NCI-H1930 (cell line): Measurements from ENCODE around the gene AGMAT.
A peak's percentile ranks its signal among the peaks of the same experiment; 100 is the strongest.

ENCODE experiments used
- DNase-seq, 2 experiments: peaks; one replicate each; lab custom pipeline; 2025; lab: John Stamatoyannopoulos, UW

The AGMAT gene

DNA sequence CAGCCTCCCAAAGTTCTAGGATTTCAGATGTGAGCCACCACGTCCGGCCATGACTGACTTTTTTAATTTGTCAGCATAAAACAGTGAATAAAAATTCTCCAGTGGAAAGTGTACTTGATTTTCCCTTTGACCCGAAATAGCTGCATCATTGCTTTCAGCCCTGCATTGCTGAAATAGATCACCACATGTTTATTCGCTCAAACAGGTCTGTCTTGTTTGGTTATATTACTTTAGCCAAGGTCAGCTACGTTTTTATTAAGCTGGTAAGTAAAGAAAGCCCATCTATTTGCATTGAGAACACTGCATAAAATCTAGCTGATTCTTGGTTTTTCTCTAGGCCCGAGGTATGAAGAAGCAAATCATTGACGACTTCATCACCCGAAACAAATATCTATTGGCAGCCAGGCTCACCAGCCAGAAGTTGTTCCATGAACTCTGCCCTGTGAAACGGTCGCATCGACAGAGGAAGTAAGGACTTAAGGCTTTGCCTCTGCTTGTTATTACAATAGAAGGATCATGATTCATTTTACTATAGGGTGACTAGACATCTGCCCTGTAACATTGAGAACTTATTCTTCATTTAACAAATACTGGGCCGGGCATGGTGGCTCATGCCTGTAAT is 25.6 kb downstream of the AGMAT start:
- DNase-seq: no peak

DNA sequence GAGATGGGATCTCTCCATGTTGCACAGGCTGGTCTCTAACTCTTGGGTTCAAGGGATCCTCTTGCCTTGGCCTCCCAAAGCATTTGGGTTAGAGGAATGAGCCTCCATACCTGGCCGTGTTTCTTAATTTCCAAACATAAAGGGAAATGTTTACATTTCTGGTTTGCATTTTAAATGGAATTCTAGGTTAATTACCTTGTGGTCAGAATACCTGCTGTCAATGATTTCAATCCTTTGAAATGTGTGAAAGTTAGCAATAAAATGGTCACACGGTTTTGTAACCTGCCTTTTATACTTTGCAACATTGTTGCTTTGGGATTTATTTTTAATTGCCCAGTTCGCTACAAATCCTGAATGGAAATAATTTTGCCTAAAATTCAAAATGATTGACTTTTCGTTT is 26.3 kb downstream of the AGMAT start:
- DNase-seq: no peak

DNA sequence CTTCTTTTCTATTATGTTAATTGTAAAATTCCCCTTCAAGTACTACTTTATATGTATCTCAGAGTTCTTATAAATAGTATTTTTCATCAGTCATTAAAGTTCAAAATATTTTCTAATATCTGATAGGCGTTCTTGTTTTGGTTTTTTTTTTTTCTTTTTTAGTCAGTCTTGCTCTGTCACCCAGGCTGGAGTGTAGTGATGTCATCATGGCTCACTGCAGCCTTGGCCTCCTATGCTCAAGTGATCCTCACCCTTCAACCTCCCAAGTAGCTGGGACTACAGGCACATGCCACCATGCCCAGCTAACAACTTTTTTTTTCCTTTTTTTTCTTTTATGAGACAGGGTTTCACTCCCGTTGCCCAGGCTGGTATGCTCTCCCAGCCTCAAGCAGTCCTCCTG is 27.3 kb downstream of the AGMAT start:
- no peak for DNase-seq

DNA sequence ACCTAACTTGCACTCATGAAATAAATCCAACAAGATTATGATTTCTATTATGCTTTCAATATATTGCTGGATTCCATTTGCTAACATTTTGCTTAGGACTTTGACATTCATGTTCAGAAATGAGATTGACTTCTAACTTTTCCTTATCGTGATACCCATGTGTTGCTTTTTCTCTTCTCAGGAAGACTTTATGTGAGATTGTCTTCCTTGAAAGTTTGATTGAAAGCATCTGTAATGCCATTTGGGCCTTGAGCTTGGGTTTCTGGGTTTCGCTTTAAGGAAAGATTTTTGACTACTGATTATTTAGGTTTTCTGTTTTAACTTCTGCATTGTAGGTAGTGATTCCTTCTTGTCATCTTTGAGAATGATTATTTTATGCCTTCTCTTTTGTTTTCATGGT is 27.8 kb downstream of the AGMAT start:
- DNase-seq: no peak

DNA sequence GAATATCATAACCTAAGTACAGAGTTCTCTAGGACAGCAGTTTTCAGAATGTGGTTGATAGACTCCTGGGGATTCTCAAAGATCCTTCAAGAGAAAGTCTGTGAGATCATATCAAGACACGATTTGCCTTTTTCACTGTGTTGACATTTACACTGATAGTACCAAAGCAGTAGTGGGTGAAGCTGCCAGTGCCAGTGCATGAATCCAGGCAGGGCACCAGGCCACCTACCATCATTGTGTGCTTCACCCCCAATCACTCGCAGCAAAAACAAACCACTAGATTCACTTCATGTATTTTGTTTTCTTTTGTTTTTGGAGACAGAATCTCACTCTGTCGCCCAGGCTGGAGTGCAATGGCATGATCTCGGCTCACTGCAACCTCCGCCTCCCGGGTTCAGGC is 34.3 kb downstream of the AGMAT start:
- DNase-seq: no peak

DNA sequence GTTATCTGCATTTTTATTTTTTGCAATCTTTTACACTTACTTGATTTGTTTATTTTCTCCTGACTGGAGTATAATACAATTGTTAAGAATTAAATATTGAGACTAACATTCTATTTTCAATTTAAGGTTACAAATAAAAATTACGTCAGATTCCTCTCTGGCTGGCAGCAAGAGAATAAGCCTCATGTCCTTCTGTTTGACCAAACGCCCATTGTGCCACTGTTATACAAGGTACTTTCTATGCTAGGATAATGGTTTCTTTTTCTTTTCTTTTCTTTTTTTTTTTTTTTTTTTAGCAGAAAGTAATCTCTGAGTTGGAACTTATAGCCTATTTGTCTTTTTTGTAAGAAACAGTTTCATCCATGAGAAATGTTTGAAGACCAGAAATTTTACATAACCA is 38.2 kb downstream of the AGMAT start:
- DNase-seq: no peak

DNA sequence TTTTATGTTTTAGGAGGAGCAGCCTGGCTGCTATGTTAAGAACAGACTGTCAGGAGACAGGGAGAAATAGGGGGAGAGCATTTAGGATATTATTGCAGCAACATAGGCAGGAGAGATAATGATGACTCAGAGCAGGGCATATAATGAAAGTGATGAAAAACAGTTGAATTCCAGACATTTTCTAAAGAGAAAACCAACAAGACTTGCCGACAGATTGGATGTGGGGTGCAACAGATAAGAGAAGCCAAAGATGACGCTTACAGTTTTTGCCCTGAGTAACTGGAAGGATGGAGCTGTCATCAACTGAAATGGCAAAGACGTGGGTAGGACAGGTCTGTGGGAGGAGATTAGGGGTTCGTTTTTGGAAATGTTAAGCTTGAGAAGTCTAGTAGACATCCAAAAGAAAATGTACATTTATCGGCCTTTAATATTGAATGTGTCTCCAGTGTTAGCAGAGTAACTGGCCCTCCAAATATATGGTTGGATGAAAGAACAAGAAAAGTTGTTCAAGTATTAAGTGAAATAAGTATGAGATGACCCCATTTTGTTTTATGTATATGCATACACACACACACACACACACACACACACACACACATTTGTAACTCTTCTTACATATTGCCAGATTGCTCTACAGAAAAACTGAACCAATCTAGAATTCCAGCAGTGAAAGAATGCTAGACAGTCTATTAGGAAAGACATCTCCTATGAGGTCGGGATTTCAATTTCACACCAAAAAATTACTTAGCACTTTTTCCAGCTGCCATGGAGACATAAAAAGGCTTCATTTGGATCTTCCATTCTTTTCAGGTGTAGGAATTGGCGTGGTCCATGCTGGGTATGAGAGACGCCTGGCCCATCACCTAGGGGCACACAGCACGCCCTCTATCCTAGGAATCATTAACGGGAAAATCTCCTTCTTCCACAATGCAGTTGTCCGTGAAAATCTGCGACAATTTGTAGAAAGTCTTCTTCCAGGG is 41.0 kb downstream of the AGMAT start:
- no peak for DNase-seq

DNA sequence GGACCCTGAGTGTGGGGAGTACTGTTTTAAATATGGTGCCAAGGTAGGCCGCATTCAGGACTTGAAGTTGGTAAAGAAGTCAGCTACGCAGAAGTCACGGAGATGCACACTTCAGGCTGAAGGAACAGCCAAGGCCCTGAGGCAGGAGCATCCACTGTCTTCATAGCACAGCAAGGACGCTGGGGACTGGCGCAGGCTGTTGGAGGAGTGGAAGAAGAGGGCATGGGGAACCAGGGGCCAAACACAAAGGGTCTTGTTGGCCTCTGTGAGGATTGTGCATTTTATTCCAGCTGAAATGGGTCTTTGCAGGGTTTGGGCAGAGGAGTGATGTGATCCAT is 41.6 kb downstream of the AGMAT start:
- DNase-seq: no peak

DNA sequence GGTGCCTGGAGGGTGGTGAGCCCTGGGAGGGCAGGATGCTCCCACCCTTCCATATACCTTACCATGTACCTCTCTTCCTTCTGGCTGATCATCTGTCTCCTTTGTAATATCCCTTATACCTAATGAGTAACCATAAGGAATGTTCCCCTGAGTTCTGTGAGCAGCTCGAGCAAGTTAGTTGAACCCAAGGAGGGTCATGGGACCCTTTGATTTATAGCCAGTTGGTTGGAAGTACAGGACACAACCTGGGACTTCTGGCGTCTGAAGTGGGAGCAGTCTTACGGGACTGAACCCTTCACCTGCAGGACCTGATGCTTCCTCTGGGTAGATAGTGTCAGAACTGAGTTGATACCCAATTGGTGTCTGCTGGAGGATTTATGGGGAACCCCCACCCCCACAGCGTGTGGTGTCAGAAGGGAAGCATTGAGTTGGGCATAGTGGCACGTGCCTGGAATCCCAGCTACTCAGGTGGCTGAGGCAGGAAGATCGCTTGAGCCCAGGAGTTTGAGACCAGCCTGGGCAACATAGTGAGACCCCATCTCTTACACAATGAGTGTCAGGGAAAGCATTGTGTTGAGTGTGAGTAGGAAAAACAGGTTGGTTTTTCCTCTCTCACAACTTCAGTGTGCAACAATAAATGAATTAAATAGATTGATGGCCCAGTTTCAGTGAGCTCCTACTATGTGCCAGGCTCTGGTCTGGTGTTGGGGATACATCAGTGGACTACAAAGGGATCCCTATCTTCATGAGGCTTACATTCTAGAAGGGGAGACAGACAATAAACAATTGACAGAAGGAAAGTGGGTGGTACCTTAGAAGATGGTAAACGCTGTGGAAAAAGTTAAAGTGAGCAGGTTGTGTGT is 42.2 kb downstream of the AGMAT start:
- DNase-seq: no peak

DNA sequence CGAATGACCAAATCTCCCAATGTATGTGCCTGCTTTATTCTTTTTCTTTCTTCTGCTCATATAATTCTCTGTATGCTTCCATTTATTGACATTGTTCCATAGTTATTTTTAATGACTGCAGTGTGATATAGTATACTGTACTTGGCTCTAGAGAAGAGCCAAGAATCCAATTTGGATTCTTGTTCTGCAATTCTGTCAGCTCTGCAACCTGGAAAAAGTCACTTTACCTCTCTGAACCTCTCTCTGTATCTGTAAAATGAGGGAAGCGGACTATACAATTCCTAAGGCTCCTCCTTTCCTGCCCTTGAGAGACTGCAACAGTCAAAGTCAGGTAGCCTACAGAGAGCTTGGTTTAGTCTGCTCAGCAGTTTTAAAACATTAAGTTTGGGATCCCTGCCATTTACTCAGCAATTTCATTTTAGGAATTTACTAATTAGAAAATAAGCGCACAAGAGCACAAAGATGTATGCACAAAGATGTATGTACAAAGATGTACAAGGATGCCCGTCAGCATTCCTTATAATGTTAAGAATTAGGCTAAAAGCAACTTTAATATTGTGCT is 43.5 kb downstream of the AGMAT start:
- no peak for DNase-seq

DNA sequence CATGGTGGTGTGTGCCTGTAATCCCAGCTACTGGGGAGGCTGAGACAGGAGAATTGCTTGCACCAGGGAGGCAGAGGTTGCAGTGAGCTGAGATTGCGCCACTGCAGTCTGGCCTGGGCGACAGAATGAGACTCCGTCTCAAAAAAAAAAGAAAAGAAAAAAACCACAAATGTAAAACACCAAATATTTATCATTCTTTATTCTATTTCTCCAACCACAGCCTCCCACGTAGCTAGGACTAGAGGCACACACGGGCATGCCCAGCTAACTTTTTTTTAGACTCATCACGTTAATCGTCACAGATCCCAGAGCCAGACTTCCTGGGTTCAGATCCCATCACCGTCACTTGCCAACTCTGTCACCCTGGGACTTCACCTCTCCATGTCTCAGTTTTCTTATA is 44.7 kb downstream of the AGMAT start:
- no peak for DNase-seq

DNA sequence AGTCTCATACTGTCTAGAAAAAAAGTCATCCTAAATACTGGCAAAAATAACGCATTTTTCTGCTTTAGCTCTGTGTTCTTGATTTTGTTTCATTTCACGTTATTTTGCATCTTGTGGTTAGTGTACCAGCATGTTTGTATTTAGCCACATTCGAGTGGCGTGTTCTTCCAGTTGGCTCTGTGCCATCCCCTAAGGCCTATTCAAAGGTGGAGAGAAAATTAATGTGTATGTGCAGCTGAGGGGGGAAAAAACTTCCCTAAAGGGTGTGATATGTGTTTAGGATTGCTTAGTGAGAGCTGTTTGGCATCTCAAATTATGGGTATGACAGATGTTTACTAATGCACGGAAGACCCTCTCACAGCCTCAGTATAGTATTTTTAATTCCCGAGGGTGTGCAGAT is 46.1 kb downstream of the AGMAT start:
- DNase-seq: no peak

DNA sequence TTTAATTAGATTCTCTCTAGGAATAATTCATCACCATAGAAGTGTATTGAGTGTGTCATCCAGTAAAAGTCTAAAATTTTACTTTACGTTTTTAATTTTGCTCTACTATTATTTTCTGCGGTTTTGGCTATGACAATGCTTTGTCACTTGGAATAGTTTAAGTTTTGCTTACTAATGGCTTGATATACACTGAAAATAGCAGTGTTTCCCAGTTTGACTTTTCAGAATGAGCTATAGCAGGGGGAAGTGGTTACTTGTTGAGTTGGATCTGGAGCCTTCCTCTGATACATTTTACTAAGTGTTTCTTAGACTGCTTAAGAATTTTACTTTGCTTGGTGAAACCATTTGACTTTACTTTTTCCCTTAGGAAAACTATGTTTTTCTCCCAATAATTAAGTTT is 53.2 kb downstream of the AGMAT start:
- DNase-seq: no peak

DNA sequence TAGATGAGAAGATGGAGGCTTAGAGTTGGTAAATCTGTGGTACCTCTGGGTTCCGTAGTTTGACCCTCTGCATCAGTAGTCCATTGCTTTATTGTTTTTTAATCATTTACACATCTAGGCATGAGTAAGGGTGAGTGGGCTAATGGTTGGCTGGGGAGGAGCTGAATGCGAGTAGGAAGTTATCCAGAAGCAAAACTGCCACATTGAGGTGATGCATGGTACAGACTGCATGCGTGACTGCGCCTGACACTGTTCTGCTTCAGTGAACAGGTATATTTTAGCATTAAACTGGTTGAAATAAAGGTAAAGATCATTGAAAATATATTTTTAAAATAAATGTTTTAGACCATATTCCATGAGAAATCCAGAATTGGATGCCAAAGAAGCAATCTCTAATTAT is 53.8 kb downstream of the AGMAT start:
- DNase-seq: no peak

DNA sequence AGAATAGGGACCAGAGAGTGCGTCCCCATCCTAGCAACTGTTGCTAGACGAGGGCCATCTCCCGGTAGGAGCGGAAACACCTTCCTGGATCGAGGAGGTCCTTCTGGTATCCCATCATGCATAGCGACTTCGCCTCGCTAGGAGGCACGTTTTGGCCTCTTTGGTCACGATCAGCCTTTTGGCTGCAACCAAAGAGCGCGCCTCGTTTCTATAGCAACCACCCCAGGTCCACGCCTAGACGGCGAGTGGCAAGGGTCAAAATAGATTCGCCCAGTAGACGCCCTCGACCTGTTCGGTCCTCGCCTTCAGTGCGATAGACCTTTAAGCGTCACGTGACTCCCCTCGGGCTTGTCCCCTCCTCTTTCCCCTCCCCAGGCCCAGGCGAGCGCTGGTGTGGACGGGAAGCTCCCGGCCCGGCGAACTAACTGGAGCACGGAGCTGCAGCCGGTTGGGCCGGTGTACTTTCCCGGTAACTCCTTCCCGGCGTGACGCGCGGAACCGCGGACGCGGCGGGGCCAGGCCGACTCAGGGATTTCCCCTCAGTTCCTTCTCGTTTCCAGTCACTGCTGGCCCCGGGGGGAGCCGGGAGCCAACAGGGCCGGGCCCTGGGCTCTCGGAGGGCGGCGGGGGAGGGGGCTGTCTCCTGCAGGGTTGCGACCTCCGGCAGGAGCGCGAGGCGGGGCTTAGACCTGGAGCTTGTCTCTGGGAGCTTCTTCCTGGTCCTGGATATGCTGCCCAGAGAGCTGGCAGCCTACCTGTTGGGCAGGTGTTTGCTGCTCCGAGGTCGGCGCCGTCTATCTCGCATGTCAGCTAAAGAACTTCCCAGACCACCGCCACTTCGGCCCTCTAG is 58.1 kb downstream of the AGMAT start, which contains the start of gene DNAJC16:
DNAJC16 (plus strand) TSS at position 359 of the 850 bp plus-strand sequence. CDS start 2,258 bp downstream, outside the sequence.
- peak; percentile 99 to 100 for DNase-seq

DNA sequence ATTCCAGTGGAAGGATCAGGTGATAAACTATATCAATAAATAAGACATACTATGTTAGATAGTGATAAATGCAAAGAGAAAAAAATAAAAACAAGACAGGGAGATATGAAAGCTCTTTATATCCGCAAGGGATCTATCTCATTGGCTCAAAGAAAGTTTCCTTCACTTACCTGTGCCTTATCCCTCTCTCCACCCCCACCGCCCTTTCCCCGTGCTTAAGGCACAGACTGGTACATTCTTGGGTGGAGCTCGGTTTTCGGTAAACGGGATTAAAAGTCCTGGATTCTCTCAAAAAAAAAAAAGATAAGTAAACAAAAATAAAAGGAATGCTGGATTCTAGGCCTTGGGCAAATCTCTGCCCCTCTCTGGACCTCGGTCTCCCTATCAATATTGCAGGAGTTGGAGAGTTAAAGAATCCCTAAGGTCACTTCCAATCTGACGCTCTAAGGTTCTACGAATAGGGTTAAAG is 58.8 kb downstream of the AGMAT start:
- DNase-seq: no peak

DNA sequence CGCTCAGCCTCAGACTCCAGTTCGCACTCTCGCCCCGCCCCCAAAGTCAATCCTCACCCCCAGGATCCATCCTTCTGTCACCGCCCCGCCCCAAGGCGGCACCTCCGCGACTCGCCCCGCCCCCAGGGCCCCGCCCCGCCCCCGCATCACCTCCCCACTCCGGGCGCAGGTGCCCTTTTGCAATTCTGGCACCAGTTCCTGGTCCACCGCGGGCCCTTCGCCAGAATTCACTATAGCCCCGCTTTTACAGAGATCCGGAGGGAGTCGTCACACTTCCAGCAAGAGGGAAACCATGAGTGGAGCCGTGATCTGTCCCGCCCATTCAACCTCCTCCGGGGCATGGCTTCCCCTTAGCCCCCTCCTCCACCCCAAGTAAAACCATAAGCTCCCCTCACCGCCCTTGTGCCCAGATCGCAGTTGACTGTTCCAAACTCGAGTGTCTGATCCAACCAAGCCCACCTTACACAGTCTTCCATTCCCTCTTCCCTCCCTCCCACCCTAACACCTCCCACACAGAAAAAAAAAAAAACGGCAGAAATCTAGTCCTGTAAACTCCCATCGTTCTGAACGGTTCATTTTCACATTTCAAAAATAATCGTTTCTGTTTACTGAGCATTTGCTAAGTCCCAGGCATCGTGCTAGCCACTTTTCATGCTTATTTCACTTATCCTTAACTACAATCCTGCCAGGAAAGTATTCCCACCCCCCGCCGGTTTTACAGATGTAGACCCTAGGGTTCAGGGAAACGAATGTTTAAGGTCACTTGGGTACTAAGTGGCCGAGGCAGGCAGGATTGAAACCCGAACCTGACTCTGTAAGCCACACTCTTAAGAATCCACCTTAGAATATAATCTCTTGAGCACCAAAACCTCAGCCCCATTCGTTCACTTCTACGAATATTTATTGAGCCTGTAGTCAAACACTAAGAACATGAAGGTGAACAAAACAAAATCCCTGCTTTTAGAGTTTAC is 59.5 kb downstream of the AGMAT start:
- DNase-seq: peak in 1 of 2 experiments; percentile 21

DNA sequence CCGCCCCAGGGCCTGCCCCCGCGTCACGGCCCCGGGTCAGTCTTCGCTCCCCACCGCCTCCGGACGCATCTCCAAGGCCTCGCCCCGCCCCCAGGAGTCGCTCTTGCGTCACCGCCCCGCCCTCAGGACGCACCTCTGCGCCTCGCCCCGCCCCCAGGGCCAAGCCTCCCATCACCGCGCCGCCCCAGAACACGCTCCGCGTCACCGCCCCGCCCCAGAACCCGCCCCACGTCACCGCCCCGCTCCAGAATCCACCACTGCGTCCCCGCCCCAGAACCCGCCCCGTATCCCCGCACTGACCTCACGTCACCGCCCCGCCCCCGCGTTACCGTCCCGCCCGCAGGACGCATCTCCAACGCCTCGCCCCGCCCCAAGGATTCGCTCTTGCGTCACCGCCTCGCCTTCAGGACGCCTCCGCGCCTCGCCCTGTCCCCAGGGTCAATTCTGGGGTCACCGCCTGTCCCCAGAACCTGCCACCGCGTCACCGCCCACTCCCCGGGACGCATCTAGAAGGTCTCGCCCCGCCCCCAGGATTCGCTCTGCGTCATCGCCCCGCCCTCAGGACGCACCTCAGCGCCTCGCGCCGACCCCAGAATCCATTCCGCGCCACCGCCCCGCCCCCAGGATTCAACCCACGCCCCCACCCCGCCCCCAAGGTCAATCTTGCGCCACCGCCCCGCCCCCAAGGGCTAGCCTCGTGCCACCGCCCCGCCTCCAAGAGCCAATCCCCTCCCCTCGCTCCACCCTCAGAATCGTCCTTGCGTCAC is 60.4 kb downstream of the AGMAT start:
- peak; percentile 99 to 100 for DNase-seq

DNA sequence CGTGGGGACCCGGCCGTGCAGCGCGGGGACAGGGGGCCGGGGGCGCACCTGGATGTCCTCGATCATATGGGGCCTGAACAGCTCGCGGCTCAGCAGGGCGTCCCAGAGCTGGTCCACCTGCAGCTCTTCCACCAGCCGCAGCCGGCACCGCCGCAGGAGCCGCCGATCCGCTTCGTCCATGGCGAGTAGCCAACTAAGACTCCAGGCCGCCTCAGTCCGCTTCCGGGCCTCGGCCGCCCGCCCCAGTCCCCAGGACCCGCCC is 60.9 kb downstream of the AGMAT start, which contains the start of gene CASP9:
CASP9 (minus strand) TSS at position 195 of the 262 bp plus-strand sequence; CDS start at position 180, 15 bp downstream.
- DNase-seq: no peak
